SH-SY5Y (cell line): ENCODE measurements around the gene ZNF366.

Experiments
- GATA2 ChIP-seq: IDR thresholded peaks from 2 replicates; pipeline ENCODE4 v1.6.1; 2011; ENCODE audit warnings: mild to moderate bottlenecking, low read depth, low read length
- GATA3 ChIP-seq: IDR thresholded peaks from 2 replicates; pipeline ENCODE4 v1.6.1; 2011; ENCODE audit warnings: low read depth, mild to moderate bottlenecking, low read length, moderate library complexity

DNA sequence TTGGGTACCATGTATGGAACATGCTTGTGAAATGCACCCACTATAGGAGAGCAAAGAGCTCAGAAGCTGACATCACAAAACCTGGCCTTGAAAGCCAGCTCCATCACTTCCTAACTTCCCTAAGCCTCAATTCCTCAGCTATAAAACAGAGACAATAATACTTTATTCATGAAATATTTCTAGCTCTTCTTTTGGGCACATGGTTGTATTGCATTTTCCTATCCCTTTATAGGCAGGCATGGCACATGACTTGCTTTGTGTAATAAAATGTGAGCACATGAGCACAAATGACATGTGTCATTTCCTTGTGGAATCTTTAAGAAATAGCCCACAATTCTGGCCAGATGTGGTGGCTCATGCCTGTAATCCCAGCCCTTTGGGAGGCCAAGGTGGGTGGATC is 18.5 kb downstream of the ZNF366 start:
- no peak for TF ChIP-seq GATA2
- TF ChIP-seq GATA3: no peak
